PC-9 (cell line): ENCODE results near the gene SLC30A10.

Source experiments
- EZH2 ChIP-seq: fragments of 200-600 bp; sonication (generic); IDR thresholded peaks from 2 replicates; pipeline ENCODE4 v1.8.0; 2017; ENCODE audit warnings: antibody characterized with exemption, low read depth
- TF ChIP-seq, protein P1 (sequence below): fragments of 200-600 bp; sonication (generic); conservative IDR thresholded peaks from 2 replicates; pipeline ENCODE4 v1.6.1; 2017; ENCODE audit warnings: mixed run types, antibody characterized with exemption, mild to moderate bottlenecking, moderate library complexity

DNA sequence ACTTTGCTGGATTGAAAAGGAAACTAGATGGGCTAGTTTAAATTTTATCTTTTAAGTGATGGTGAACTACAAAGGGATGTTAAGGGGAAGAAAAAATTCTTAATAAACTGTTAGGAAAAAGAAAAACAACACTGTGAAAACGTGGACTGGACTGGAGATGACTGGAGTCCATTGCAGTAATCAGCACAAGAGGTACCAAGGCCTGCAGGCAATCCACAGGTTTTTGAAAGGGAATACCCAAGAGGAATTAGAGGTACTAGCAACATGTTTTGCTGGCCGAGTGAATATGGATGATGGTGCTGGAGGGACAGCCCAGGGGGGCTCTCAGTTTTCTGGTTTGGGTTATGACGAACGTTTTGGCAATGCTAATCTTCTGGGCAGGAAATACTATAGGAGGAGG is 39.0 kb upstream of the SLC30A10 start:
- TF ChIP-seq, protein P1, sequence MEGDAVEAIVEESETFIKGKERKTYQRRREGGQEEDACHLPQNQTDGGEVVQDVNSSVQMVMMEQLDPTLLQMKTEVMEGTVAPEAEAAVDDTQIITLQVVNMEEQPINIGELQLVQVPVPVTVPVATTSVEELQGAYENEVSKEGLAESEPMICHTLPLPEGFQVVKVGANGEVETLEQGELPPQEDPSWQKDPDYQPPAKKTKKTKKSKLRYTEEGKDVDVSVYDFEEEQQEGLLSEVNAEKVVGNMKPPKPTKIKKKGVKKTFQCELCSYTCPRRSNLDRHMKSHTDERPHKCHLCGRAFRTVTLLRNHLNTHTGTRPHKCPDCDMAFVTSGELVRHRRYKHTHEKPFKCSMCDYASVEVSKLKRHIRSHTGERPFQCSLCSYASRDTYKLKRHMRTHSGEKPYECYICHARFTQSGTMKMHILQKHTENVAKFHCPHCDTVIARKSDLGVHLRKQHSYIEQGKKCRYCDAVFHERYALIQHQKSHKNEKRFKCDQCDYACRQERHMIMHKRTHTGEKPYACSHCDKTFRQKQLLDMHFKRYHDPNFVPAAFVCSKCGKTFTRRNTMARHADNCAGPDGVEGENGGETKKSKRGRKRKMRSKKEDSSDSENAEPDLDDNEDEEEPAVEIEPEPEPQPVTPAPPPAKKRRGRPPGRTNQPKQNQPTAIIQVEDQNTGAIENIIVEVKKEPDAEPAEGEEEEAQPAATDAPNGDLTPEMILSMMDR: no peak
- TF ChIP-seq EZH2: no peak
